H9 (cell line): ENCODE data around the gene RAD23B. TPM values are rescaled to one million over a fixed set of nuclear protein-coding genes. Genes with fewer than 3 reads are reported as not detected.

Source experiments
- DNase-seq: peaks from one replicate; pipeline ENCODE4 v3.0.0-alpha.2; 2017
- H2AFZ ChIP-seq: one replicate; pipeline ENCODE4 v1.6.1; 2013; ENCODE audit warnings: mild to moderate bottlenecking, low read length, control low read depth, moderate library complexity
- H2AK5ac ChIP-seq: 2 replicates; pipeline ENCODE4 v1.6.1; 2013; ENCODE audit warnings: low read length, control low read depth, mixed read lengths; ENCODE audit not compliant: insufficient read length
- H2BK120ac ChIP-seq: one replicate; pipeline ENCODE4 v1.6.1; 2013; ENCODE audit warnings: low read depth, mild to moderate bottlenecking, low read length, control low read depth, inconsistent platforms; ENCODE audit not compliant: poor library complexity, severe bottlenecking
- H2BK12ac ChIP-seq: 2 replicates; pipeline ENCODE4 v1.6.1; 2013; ENCODE audit warnings: low read length, control low read depth, mixed read lengths, low read depth; ENCODE audit not compliant: insufficient read length
- H2BK15ac ChIP-seq: 2 replicates; pipeline ENCODE4 v1.6.1; 2013; ENCODE audit warnings: low read depth, low read length, control low read depth
- H2BK20ac ChIP-seq: one replicate; pipeline ENCODE4 v1.6.1; 2013; ENCODE audit warnings: low read depth, mild to moderate bottlenecking, low read length, control low read depth, inconsistent platforms; ENCODE audit not compliant: poor library complexity, severe bottlenecking
- H2BK5ac ChIP-seq: 2 replicates; pipeline ENCODE4 v1.6.1; 2013; ENCODE audit warnings: low read length, control low read depth, mixed read lengths; ENCODE audit not compliant: insufficient read length
- H3K14ac ChIP-seq: 2 replicates; pipeline ENCODE4 v1.6.1; 2013; ENCODE audit warnings: low read length, control low read depth; ENCODE audit not compliant: insufficient read depth
- H3K18ac ChIP-seq: 2 replicates; pipeline ENCODE4 v1.6.1; 2013; ENCODE audit warnings: low read depth, mild to moderate bottlenecking, mixed read lengths, low read length, control low read depth; ENCODE audit not compliant: insufficient read length
- H3K23ac ChIP-seq: 2 replicates; pipeline ENCODE4 v1.6.1; 2013; ENCODE audit warnings: low read length, control low read depth, mixed read lengths, low read depth; ENCODE audit not compliant: insufficient read length
- H3K23me2 ChIP-seq: 2 replicates; pipeline ENCODE4 v1.6.1; 2013; ENCODE audit warnings: low read depth, mild to moderate bottlenecking, mixed read lengths, low read length, control low read depth; ENCODE audit not compliant: insufficient read length, poor library complexity, severe bottlenecking
- H3K27ac ChIP-seq: 2 replicates; pipeline ENCODE4 v1.5.1; 2013; ENCODE audit warnings: low read length, control low read depth, mixed read lengths, low read depth; ENCODE audit not compliant: insufficient read length
- H3K27me3 ChIP-seq: 2 replicates; pipeline ENCODE4 v1.6.1; 2013; ENCODE audit warnings: low read length, control low read depth, inconsistent platforms; ENCODE audit not compliant: insufficient read depth
- H3K4ac ChIP-seq: 2 replicates; pipeline ENCODE4 v1.6.1; 2013; ENCODE audit warnings: low read depth, mild to moderate bottlenecking, control low read depth, inconsistent platforms, low read length, moderate library complexity
- H3K4me1 ChIP-seq: 2 replicates; pipeline ENCODE4 v1.6.1; 2013; ENCODE audit warnings: low read length, control low read depth, inconsistent platforms; ENCODE audit not compliant: insufficient read depth
- H3K4me2 ChIP-seq: 2 replicates; pipeline ENCODE4 v1.6.1; 2013; ENCODE audit warnings: low read length, control low read depth, mixed read lengths; ENCODE audit not compliant: insufficient read length, insufficient read depth
- H3K56ac ChIP-seq: 2 replicates; pipeline ENCODE4 v1.6.1; 2013; ENCODE audit warnings: low read depth, mild to moderate bottlenecking, mixed read lengths, low read length, control low read depth; ENCODE audit not compliant: insufficient read length
- H3K79me1 ChIP-seq: 2 replicates; pipeline ENCODE4 v1.6.1; 2013; ENCODE audit warnings: low read depth, mild to moderate bottlenecking, moderate library complexity, low read length, control low read depth, inconsistent platforms; ENCODE audit not compliant: insufficient read depth, poor library complexity, severe bottlenecking
- H3K79me2 ChIP-seq: 2 replicates; pipeline ENCODE4 v1.6.1; 2013; ENCODE audit warnings: low read length, control low read depth, inconsistent platforms; ENCODE audit not compliant: insufficient read depth
- H3K9ac ChIP-seq: 2 replicates; pipeline ENCODE4 v1.6.1; 2013; ENCODE audit warnings: low read length, control low read depth, mixed read lengths; ENCODE audit not compliant: insufficient read length; ENCODE audit errors: extremely low read depth
- H3K9me3 ChIP-seq: one replicate; pipeline ENCODE4 v1.6.1; 2013; ENCODE audit warnings: low read depth, low read length, inconsistent platforms; ENCODE audit not compliant: control insufficient read depth
- H3T11ph ChIP-seq: one replicate; pipeline ENCODE4 v1.6.1; 2013; ENCODE audit warnings: mild to moderate bottlenecking, low read length, control low read depth, inconsistent platforms
- H4K20me1 ChIP-seq: one replicate; pipeline ENCODE4 v1.6.1; 2013; ENCODE audit not compliant: control insufficient read depth, insufficient read length, insufficient read depth
- H4K5ac ChIP-seq: 2 replicates; pipeline ENCODE4 v1.6.1; 2013; ENCODE audit warnings: low read depth, mild to moderate bottlenecking, mixed read lengths, low read length, control low read depth; ENCODE audit not compliant: insufficient read length
- H4K8ac ChIP-seq: replicated peaks from 2 replicates; pipeline ENCODE4 v1.6.1; 2013; ENCODE audit warnings: low read length, control low read depth, mixed read lengths, low read depth; ENCODE audit not compliant: insufficient read length
- H4K91ac ChIP-seq: 2 replicates; pipeline ENCODE4 v1.6.1; 2013; ENCODE audit warnings: low read depth, mild to moderate bottlenecking, moderate library complexity, mixed read lengths, low read length, control low read depth; ENCODE audit not compliant: insufficient read length
- H3K27ac Mint-ChIP-seq, 3 experiments: 2 replicates in 2 of 3; 3 replicates in 1 of 3; pipeline ENCODE4 v1.8.0; 2020 to 2021; ENCODE audit warnings: mixed read lengths in 3 of 3, mild to moderate bottlenecking in 1 of 3, moderate library complexity in 1 of 3
- H3K27me3 Mint-ChIP-seq: 2 replicates; pipeline ENCODE4 v1.8.0; 2021; ENCODE audit warnings: low read depth, mild to moderate bottlenecking, moderate library complexity, mixed read lengths
- H3K36me3 Mint-ChIP-seq, 3 experiments: 2 replicates in 2 of 3; 3 replicates in 1 of 3; pipeline ENCODE4 v1.8.0; 2020 to 2021; ENCODE audit warnings: low read depth in 3 of 3, mixed read lengths in 3 of 3; ENCODE audit not compliant: insufficient read depth in 1 of 3
- H3K4me1 Mint-ChIP-seq, 2 experiments: 2 replicates each; pipeline ENCODE4 v1.8.0; 2020; ENCODE audit warnings: mixed read lengths in 2 of 2
- H3K4me3 Mint-ChIP-seq, 2 experiments: 2 replicates in 1 of 2; 3 replicates in 1 of 2; pipeline ENCODE4 v1.8.0; 2020 to 2021; ENCODE audit warnings: mild to moderate bottlenecking in 2 of 2, mixed read lengths in 2 of 2, moderate library complexity in 1 of 2
- H3K9me3 Mint-ChIP-seq, 2 experiments: 2 replicates in 1 of 2; 3 replicates in 1 of 2; pipeline ENCODE4 v1.8.0; 2020; ENCODE audit warnings: mild to moderate bottlenecking in 2 of 2, mixed read lengths in 2 of 2, moderate library complexity in 1 of 2
- WGBS: extraction: QIAGEN DNeasy Blood & Tissue Kit; methylation state at CpG from one replicate; pipeline ENCODE4 v1.1.7; 2013; ENCODE audit warnings: missing lambda C conversion rate, low lambda C conversion rate, mixed read lengths; ENCODE audit not compliant: insufficient read length; ENCODE audit errors: extremely low coverage; 5-methylcytosine and 5-hydroxymethylcytosine counted together
- total RNA-seq: library from RNA; stranded (reverse); gene quantifications from 2 replicates; pipeline ENCODE4 v1.2.1, GENCODE V29; 2021
- TF ChIP-seq, protein P1 (sequence below): fragments of 200-600 bp; sonication (generic); conservative IDR thresholded peaks from 3 replicates; pipeline ENCODE4 v1.8.0; 2021; ENCODE audit warnings: antibody characterized with exemption, mild to moderate bottlenecking

The RAD23B gene
- total RNA-seq, 1 experiment from 2014 or later, result 154 TPM

DNA sequence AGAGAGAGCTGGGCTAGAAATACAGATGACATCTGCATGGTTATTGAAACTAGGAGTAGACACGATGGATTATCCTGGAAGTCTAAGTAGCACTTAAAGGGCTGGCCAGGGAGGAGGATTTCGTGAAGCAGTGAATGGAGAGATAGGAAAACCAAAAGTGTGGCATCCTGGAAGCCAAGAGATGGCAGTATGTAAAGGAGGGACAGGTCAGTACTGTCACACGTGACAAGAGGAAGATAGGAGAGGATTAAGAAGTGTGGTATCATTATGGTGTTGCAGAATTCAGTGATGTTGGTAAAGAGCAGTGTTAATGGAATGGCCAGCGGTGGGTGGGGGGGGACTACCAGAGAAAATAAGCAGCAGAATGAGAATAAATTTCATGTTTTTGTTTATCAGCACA, 11.7 kb downstream of the RAD23B start:
- Histone ChIP-seq H3K4ac (no peak overlapping the region), H3K18ac (no peak overlapping the region), H4K8ac (no peak overlapping the region), H2BK5ac (no peak overlapping the region), H2AK5ac (no peak overlapping the region), H2BK15ac (no peak overlapping the region), H3K14ac (no peak overlapping the region), H2BK12ac (no peak overlapping the region), H3K27ac (no peak overlapping the region), H3K56ac (no peak overlapping the region), H4K20me1 (no peaks in the 10 kb centered on the region), H3K27me3 (no peaks in the 10 kb centered on the region), H3K23me2 (no peaks in the 10 kb centered on the region), H3K4me2 (no peak overlapping the region), H3K4me1 (peaks cover 7% of the 10 kb centered on the region; the same call in 1 of the 2 replicates), H4K5ac (no peak overlapping the region), H3K9ac (no peak overlapping the region), H3K79me1 (peaks cover 2% of the 10 kb centered on the region), H4K91ac (no peak overlapping the region), H3T11ph (no peak overlapping the region), H2BK120ac (no peak overlapping the region), H3K79me2 (peaks cover 74% of the 10 kb centered on the region), H2BK20ac (no peak overlapping the region), H3K23ac (no peak overlapping the region), H2AFZ (no peak overlapping the region), H3K9me3 (no peaks in the 10 kb centered on the region)
- DNase-seq, result no peak
- Mint-ChIP-seq H3K36me3 (no peaks in the 10 kb centered on the region; a peak in 1 of 7 replicates), H3K4me3 (no peak overlapping the region), H3K9me3 (no peaks in the 10 kb centered on the region; a peak in 1 of 5 replicates), H3K27me3 (no peaks in the 10 kb centered on the region), H3K4me1 (peaks cover 47 to 55% of the 10 kb centered on the region in 2 experiments), H3K27ac (peak overlapping the region in 2 of 3 experiments; percentile 14 to 31; a peak in 3 of 7 replicates)
- TF ChIP-seq, protein P1, sequence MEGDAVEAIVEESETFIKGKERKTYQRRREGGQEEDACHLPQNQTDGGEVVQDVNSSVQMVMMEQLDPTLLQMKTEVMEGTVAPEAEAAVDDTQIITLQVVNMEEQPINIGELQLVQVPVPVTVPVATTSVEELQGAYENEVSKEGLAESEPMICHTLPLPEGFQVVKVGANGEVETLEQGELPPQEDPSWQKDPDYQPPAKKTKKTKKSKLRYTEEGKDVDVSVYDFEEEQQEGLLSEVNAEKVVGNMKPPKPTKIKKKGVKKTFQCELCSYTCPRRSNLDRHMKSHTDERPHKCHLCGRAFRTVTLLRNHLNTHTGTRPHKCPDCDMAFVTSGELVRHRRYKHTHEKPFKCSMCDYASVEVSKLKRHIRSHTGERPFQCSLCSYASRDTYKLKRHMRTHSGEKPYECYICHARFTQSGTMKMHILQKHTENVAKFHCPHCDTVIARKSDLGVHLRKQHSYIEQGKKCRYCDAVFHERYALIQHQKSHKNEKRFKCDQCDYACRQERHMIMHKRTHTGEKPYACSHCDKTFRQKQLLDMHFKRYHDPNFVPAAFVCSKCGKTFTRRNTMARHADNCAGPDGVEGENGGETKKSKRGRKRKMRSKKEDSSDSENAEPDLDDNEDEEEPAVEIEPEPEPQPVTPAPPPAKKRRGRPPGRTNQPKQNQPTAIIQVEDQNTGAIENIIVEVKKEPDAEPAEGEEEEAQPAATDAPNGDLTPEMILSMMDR, result no peak
- no CpG with 5 or more reads among the region's 4 CpGs for WGBS
